GM12874 (cell line): ENCODE measurements around the gene HS3ST2.

Source experiments
- CTCF ChIP-seq: IDR thresholded peaks from 2 replicates; pipeline ENCODE4 v1.5.1; 2011; ENCODE audit warnings: low read depth, mild to moderate bottlenecking, control low read depth, low read length, moderate library complexity; ENCODE audit not compliant: insufficient read depth

HS3ST2 gene

DNA sequence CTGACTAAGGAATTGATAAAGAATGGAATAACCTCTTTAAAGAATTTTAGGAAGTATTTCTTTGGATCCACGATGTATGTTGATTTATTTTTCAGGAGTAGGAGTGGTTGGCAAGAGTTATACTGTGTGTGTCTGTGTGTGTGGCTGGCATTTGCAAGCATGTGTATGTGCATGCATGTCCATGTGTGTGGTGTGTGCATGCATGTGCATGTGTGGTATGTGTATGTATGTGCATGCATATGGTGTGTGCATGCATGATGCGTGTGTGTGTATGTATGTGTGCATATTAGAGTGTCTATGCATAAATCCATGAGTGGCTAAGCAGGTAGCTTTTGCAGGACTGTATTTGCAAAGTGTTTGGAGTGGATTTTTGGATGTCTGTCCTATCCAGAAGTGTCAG, 120.8 kb downstream of the HS3ST2 start:
- no peak for TF ChIP-seq CTCF

DNA sequence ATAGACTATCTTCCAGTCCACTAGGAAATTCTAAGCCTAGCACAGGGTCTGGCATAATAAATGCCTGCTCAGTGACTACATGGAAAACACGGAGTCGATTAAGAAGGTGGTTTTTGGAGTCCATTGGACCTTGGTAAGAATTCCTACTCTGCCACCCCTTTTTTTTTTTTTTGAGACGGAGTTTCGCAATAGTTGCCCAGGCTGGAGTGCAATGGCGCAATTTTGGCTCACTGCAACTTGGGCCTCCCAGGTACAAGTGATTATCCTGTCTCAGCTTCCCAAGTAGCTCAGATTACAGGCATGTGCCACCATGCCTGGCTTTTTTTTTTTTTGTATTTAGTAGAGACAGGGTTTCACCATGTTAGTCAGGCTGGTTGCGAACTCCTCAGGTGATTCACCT, 123.2 kb downstream of the HS3ST2 start:
- TF ChIP-seq CTCF = no peak

GRCh38 chr16:22938647-22939046, 124.7 kb downstream of the HS3ST2 start:
- TF ChIP-seq CTCF = no peak

DNA sequence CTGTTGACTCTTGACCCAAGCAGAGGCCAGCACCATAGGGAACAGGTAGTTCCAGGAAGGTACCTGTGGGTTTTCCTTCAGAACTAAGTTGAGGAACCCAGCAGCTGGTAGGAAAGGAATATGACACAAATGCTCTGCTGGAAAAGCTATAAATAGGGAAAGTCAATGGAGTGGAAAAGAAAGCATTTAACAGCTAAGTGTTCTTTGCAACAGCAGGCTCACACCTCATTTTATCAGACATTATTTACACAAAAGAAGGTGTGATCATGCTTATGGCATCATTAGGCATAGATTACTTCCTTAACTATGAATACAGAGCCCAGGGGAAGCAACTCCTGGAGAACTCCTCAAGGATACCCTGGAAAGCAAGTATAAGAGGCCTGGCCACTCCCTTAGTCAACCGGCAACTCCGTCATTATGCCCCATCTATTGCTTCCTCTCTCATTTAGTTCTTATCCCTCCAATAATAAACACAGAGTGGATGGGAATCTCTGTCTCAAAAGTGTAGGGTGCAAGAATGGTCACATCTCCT, 128.1 kb downstream of the HS3ST2 start:
- TF ChIP-seq CTCF = no peak

GRCh38 chr16:22942811-22943210, 128.8 kb downstream of the HS3ST2 start:
- TF ChIP-seq CTCF = no peak

- TF ChIP-seq CTCF = no peak
Observed at GRCh38 chr16:22945361-22945760, 131.4 kb downstream of the HS3ST2 start.

DNA sequence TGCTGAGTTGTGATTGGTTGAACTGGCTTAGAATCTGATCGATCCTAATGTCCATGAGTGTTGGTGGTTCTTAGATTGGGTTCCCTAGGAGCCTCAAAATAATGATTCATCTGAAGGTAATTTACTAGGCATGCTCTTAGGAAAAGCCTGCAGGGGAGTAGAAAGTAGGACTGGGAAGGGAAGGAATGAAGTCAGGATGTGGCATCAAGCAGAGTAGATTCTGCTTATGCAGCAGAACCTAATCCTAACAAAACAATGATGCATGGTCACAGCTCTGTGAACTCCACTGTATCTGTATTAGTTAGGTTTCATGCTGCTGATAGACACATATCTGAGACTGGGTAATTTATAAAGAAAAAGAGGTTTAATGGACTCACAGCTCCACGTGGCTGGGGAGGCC, 132.5 kb downstream of the HS3ST2 start:
- no peak for TF ChIP-seq CTCF

- TF ChIP-seq CTCF = no peak
Observed at GRCh38 chr16:22948058-22948602, 134.2 kb downstream of the HS3ST2 start.
